HG02840 (cell line): ENCODE measurements around the gene KPNA4.
"Not testable (repeated sequence)": the region's sequence is repeated elsewhere in the genome, so short reads cannot be mapped to it uniquely, and the experiment has no call there.

Source experiments
- ATAC-seq: cut with Tn5 transposase; IDR thresholded peaks from one replicate; pipeline ENCODE4 v1.9.1; 2021; ENCODE audit warnings: mild to moderate bottlenecking, moderate library complexity, moderate number of reproducible peaks; ENCODE audit not compliant: unreplicated experiment, low FRiP score

The KPNA4 gene

GRCh38 chr3:160458151-160458550, 107.2 kb downstream of the KPNA4 start:
- ATAC-seq = no peak

GRCh38 chr3:160455846-160456245, 109.5 kb downstream of the KPNA4 start:
- no peak for ATAC-seq

- no peak for ATAC-seq
These were observed 110.4 kb downstream of the KPNA4 start for GRCh38 chr3:160454995-160455394.

GRCh38 chr3:160452251-160452650, 113.1 kb downstream of the KPNA4 start:
- not testable (repeated sequence) for ATAC-seq

- no peak for ATAC-seq
These were observed 113.8 kb downstream of the KPNA4 start for GRCh38 chr3:160451602-160452001.

GRCh38 chr3:160450846-160451245, 114.5 kb downstream of the KPNA4 start:
- ATAC-seq = no peak

- ATAC-seq = peak; percentile 95
These were observed 115.5 kb downstream of the KPNA4 start, which contains the start of gene TRIM59 for GRCh38 chr3:160449636-160450598. Gene TRIM59 (minus strand): TSS chr3:160449786. CDS start chr3:160439183, 10,603 bp downstream.

- peak; percentile 43 for ATAC-seq
These were observed 116.3 kb downstream of the KPNA4 start for GRCh38 chr3:160448845-160449635.

GRCh38 chr3:160447544-160447943, 117.8 kb downstream of the KPNA4 start:
- ATAC-seq = no peak

GRCh38 chr3:160446522-160447056, 118.8 kb downstream of the KPNA4 start:
- ATAC-seq = no peak

GRCh38 chr3:160445854-160446253, 119.5 kb downstream of the KPNA4 start:
- no peak for ATAC-seq
